HepG2 (cell line): ENCODE data around the gene ZNHIT6.

Experiments used
- FIP1L1 ChIP-seq: fragments of 200-400 bp; formaldehyde crosslinking; IDR thresholded peaks from 2 replicates; pipeline ENCODE4 v1.6.1; 2018; ENCODE audit warnings: low read depth, mild to moderate bottlenecking, low read length, moderate library complexity, borderline replicate concordance; ENCODE audit not compliant: insufficient read depth
- HDAC6 ChIP-seq: fragments of 200-600 bp; sonication (generic); IDR thresholded peaks from 2 replicates; pipeline ENCODE4 v1.7.0; 2017; ENCODE audit warnings: mild to moderate bottlenecking, antibody characterized with exemption, low read length, low read depth
- ZSCAN29 ChIP-seq: sonication (generic); formaldehyde crosslinking; conservative IDR thresholded peaks from 2 replicates; pipeline ENCODE4 v1.4.0; 2020; ENCODE audit warnings: mild to moderate bottlenecking, missing genetic modification reagents
- TF ChIP-seq, protein P1 (sequence below): sonication (generic); formaldehyde crosslinking; IDR thresholded peaks from 2 replicates; pipeline ENCODE4 v1.4.0; 2020; ENCODE audit warnings: missing genetic modification reagents

DNA sequence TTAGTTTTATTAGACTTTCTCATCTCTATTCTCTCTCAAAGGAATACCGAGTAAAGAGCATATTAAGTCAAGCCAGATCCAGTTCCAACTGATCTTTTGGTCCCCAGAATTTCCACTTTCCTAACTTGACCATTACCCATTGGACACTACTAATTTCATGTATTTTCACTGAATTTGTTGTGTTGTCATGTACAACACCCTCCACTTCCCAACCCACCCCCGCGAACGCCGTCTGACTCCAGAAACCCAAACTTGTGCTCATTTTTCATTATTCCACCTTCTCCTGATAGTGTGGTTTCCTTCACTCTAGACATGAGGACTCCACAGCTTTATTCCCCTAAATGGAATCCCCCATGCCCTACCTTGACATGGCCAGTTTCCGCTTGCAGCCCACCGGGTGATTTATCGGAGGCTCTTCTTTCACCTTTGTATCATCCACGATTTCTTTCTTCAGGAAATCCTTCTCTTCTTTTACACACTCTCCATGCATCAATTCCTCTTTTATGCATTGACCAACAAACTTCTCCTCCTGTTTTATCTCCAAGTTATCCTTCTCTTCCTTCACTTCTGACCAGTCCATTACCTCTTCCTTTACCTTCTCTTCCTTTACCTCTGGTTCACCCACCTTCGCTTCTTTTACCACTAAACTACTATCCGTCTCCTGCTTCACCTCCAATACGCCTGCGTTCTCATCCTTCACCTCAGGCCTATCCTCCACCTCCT, 805 bp downstream of the ZNHIT6 start:
- TF ChIP-seq FIP1L1 = no peak
- TF ChIP-seq HDAC6 = no peak
- TF ChIP-seq ZSCAN29 (CRISPR knock-in tag) = no peak
- TF ChIP-seq, protein P1, sequence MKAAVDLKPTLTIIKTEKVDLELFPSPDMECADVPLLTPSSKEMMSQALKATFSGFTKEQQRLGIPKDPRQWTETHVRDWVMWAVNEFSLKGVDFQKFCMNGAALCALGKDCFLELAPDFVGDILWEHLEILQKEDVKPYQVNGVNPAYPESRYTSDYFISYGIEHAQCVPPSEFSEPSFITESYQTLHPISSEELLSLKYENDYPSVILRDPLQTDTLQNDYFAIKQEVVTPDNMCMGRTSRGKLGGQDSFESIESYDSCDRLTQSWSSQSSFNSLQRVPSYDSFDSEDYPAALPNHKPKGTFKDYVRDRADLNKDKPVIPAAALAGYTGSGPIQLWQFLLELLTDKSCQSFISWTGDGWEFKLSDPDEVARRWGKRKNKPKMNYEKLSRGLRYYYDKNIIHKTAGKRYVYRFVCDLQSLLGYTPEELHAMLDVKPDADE (CRISPR knock-in tag) = no peak
